Measurements from ENCODE around the gene OSBPL1A. TPM values are rescaled to one million over a fixed set of nuclear protein-coding genes. Genes with fewer than 3 reads are reported as not detected.

OSBPL1A gene
- total RNA-seq, 1 experiment from 2014 or later, result 21.5 TPM

GRCh38 chr18:24413148-24413547, 15.5 kb upstream of the OSBPL1A start:
- peak; percentile 33 for TF ChIP-seq CTCF (IDR thresholded peaks at IDR 0.05; ENCODE audit: unreplicated experiment)
- BruUV-seq (replicated peaks), result no TSS peak
- Mint-ChIP-seq H3K4me3 (ENCODE audit: unreplicated experiment) (no peak overlapping the region), H3K27me3 (ENCODE audit: insufficient read depth, unreplicated experiment) (no peaks in the 10 kb centered on the region), H3K9me3 (ENCODE audit: unreplicated experiment) (no peaks in the 10 kb centered on the region), H3K4me1 (ENCODE audit: insufficient read depth, unreplicated experiment) (peaks cover 9% of the 10 kb centered on the region), H3K27ac (ENCODE audit: low read depth, unreplicated experiment) (no peak overlapping the region), H3K36me3 (ENCODE audit: insufficient read depth, unreplicated experiment) (no peaks in the 10 kb centered on the region)
- peak; percentile 36 for DNase-seq (ENCODE audit: unreplicated experiment)
- POLR2A ChIA-PET, result interaction anchor here (2.9 kb wide), 1 partner anchor 15 kb away, joined by 15 read pairs; the partner anchor contains the start of gene OSBPL1A
- intact Hi-C loops (cut with micrococcal nuclease), result loop anchor here (1.0 kb wide), 1 partner anchor 54 kb away; no protein-coding TSS in a partner anchor
- CTCF ChIA-PET, result interaction anchor here (0.8 to 5.5 kb wide), 12 partner anchors 11 to 237 kb away, joined by 3 to 66 read pairs (median 4); no protein-coding TSS in a partner anchor

GRCh38 chr18:24408496-24408895, 10.9 kb upstream of the OSBPL1A start:
- Mint-ChIP-seq H3K36me3 (ENCODE audit: insufficient read depth, unreplicated experiment) (no peaks in the 10 kb centered on the region), H3K4me1 (ENCODE audit: insufficient read depth, unreplicated experiment) (peaks cover 8% of the 10 kb centered on the region), H3K27ac (ENCODE audit: low read depth, unreplicated experiment) (no peak overlapping the region), H3K27me3 (ENCODE audit: insufficient read depth, unreplicated experiment) (peaks cover 14% of the 10 kb centered on the region), H3K9me3 (ENCODE audit: unreplicated experiment) (no peaks in the 10 kb centered on the region), H3K4me3 (ENCODE audit: unreplicated experiment) (no peak overlapping the region)
- TF ChIP-seq CTCF (IDR thresholded peaks at IDR 0.05; ENCODE audit: unreplicated experiment), result no peak
- ChIA-PET CTCF (no interaction called here), POLR2A (no interaction called here)
- BruUV-seq (replicated peaks), result no TSS peak
- DNase-seq (ENCODE audit: unreplicated experiment), result no peak
- intact Hi-C loops (cut with micrococcal nuclease), result no loop called here

GRCh38 chr18:24404591-24404990, 7.0 kb upstream of the OSBPL1A start:
- Mint-ChIP-seq H3K36me3 (ENCODE audit: insufficient read depth, unreplicated experiment) (no peaks in the 10 kb centered on the region), H3K9me3 (ENCODE audit: unreplicated experiment) (no peaks in the 10 kb centered on the region), H3K27ac (ENCODE audit: low read depth, unreplicated experiment) (no peak overlapping the region), H3K27me3 (ENCODE audit: insufficient read depth, unreplicated experiment) (peaks cover 14% of the 10 kb centered on the region), H3K4me3 (ENCODE audit: unreplicated experiment) (no peak overlapping the region), H3K4me1 (ENCODE audit: insufficient read depth, unreplicated experiment) (no peaks in the 10 kb centered on the region)
- TF ChIP-seq CTCF (IDR thresholded peaks at IDR 0.05; ENCODE audit: unreplicated experiment), result no peak
- BruUV-seq (replicated peaks), result no TSS peak
- POLR2A ChIA-PET, result interaction anchor here (1.2 kb wide), 1 partner anchor 27 kb away, joined by 3 read pairs; no protein-coding TSS in a partner anchor
- intact Hi-C loops (cut with micrococcal nuclease), result no loop called here
- CTCF ChIA-PET, result interaction anchor here (0.6 kb wide), 1 partner anchor 44 kb away, joined by 3 read pairs; no protein-coding TSS in a partner anchor
- no peak for DNase-seq (ENCODE audit: unreplicated experiment)

GRCh38 chr18:24403076-24403475, 5.5 kb upstream of the OSBPL1A start:
- BruUV-seq (replicated peaks), result no TSS peak
- no peaks in the 10 kb centered on the region for H3K4me1 Mint-ChIP-seq (ENCODE audit: insufficient read depth, unreplicated experiment)
- H3K9me3 Mint-ChIP-seq (ENCODE audit: unreplicated experiment), result no peaks in the 10 kb centered on the region
- ChIA-PET CTCF (no interaction called here), POLR2A (no interaction called here)
- H3K36me3 Mint-ChIP-seq (ENCODE audit: insufficient read depth, unreplicated experiment), result no peaks in the 10 kb centered on the region
- no peak overlapping the region for H3K27ac Mint-ChIP-seq (ENCODE audit: low read depth, unreplicated experiment)
- intact Hi-C loops (cut with micrococcal nuclease), result no loop called here
- TF ChIP-seq CTCF (IDR thresholded peaks at IDR 0.05; ENCODE audit: unreplicated experiment), result no peak
- no peak for DNase-seq (ENCODE audit: unreplicated experiment)
- H3K27me3 Mint-ChIP-seq (ENCODE audit: insufficient read depth, unreplicated experiment), result peaks cover 14% of the 10 kb centered on the region
- H3K4me3 Mint-ChIP-seq (ENCODE audit: unreplicated experiment), result no peak overlapping the region

Data from MCF 10A (cell line).